Measurements from ENCODE around the gene CTAGE6. TPM values are rescaled to one million over a fixed set of nuclear protein-coding genes. Genes with fewer than 3 reads are reported as not detected.

Gene CTAGE6, protein sequence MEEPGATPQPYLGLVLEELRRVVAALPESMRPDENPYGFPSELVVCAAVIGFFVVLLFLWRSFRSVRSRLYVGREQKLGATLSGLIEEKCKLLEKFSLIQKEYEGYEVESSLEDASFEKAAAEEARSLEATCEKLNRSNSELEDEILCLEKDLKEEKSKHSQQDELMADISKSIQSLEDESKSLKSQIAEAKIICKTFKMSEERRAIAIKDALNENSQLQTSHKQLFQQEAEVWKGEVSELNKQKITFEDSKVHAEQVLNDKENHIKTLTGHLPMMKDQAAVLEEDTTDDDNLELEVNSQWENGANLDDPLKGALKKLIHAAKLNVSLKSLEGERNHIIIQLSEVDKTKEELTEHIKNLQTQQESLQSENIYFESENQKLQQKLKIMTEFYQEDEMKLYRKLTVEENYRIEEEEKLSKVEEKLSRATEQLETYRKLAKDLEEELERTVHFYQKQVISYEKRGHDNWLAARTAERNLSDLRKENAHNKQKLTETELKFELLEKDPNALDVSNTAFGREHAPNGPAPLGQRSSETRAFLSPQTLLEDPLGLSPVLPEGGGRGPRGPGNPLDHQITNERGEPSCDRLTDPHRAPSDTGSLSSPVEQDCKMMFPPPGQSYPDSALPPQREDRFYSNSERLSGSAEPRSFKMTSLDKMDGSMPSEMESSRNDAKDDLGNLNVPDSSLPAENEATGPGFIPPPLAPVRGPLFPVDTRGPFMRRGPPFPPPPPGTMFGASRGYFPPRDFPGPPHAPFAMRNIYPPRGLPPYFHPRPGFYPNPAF
- under 0.01 and 0.46 TPM in 2 replicates for total RNA-seq

DNA sequence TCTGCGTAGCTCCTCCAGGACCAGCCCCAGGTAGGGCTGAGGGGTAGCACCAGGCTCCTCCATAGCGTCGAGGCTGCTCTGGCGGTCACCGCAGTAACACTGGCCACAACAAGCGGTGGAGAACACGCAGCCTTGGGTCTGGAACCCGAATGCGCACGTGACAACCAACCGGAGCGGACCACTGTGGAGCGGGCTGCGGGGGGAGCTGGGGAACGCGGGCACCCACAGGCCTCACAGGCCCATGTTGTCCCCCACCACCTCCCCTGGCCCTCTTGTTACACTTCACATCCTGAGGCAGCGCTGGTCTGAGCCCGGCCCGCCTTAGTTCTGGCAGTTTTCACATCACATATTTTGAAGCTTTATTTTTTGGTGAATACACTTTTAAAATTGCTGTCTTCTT is at the start of gene CTAGE6:
TSS of gene CTAGE6 (minus strand) at position 101 of the 400 bp plus-strand sequence. CDS start at position 63, 38 bp downstream.

Other genes starting within 250 kb of the CTAGE6 start
- 0.30 TPM in 1 of 2 replicates, not detected in the other for gene CTAGE15, start 185.9 kb downstream of the CTAGE6 start, total RNA-seq
- 3.6 and 8.4 TPM in 2 replicates for gene TCAF2, start 136.7 kb downstream of the CTAGE6 start, total RNA-seq
- 34.8 and 43.9 TPM in 2 replicates for gene TCAF1, start 144.5 kb upstream of the CTAGE6 start, total RNA-seq
- gene OR2F2, start 177.5 kb upstream of the CTAGE6 start, total RNA-seq = not detected in 2 replicates
- not detected in 2 replicates for gene OR2F1, start 197.1 kb upstream of the CTAGE6 start, total RNA-seq
- not detected in 2 replicates for gene OR6B1, start 242.6 kb upstream of the CTAGE6 start, total RNA-seq

Data from epithelial cell of umbilical artery (primary cell).